ENCODE results near the gene CT47B1. TPM values are rescaled to one million over a fixed set of nuclear protein-coding genes. Genes with fewer than 3 reads are reported as not detected.

CT47B1 gene
- total RNA-seq (2022; extraction: Qiagen RNA extraction; ENCODE audit: low read depth): not detected in 5 replicates

DNA sequence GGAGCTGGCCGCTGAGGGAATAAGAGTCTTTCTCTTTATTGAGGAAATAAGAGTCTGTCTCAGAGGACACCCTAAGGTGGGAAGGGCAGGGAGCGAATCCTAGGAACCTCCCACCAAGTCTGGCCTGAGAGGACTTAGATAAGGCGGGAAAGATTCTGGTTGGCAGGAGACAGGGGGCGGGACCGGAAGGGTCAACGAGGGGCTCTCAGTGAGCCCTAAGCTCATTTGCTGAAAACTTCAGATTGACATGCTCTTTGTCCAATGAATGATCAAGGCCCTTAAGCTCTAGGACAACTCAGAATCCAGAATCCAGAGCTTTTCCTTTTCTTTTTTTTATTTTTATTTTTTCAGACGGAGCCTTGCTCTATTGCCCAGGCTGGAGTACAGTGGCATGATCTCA, at the start of gene CT47B1:
TSS of gene CT47B1 (minus strand) at position 101 of the 400 bp plus-strand sequence. CDS start 196 bp downstream, outside the sequence.

Other genes starting within 250 kb of the CT47B1 start
- gene C1GALT1C1, start 245.8 kb downstream of the CT47B1 start, total RNA-seq (2022; extraction: Qiagen RNA extraction; ENCODE audit: low read depth): 27.1 to 45.3 TPM (median 34.9 TPM) in 5 replicates
- not detected in 5 replicates for gene CT47A11, start 61.3 kb upstream of the CT47B1 start, total RNA-seq (2022; extraction: Qiagen RNA extraction; ENCODE audit: low read depth)
- not detected in 5 replicates for gene CT47A10, start 66.2 kb upstream of the CT47B1 start, total RNA-seq (2022; extraction: Qiagen RNA extraction; ENCODE audit: low read depth)
- not detected in 5 replicates for gene CT47A9, start 71.0 kb upstream of the CT47B1 start, total RNA-seq (2022; extraction: Qiagen RNA extraction; ENCODE audit: low read depth)
- gene CT47A8, start 75.9 kb upstream of the CT47B1 start, total RNA-seq (2022; extraction: Qiagen RNA extraction; ENCODE audit: low read depth): not detected in 5 replicates
- gene CT47A7, start 80.7 kb upstream of the CT47B1 start, total RNA-seq (2022; extraction: Qiagen RNA extraction; ENCODE audit: low read depth): not detected in 5 replicates
- not detected in 5 replicates for gene CT47A6, start 85.6 kb upstream of the CT47B1 start, total RNA-seq (2022; extraction: Qiagen RNA extraction; ENCODE audit: low read depth)
- not detected in 5 replicates for gene CT47A5, start 90.5 kb upstream of the CT47B1 start, total RNA-seq (2022; extraction: Qiagen RNA extraction; ENCODE audit: low read depth)
- not detected in 5 replicates for gene CT47A4, start 95.3 kb upstream of the CT47B1 start, total RNA-seq (2022; extraction: Qiagen RNA extraction; ENCODE audit: low read depth)
- gene CT47A3, start 100.2 kb upstream of the CT47B1 start, total RNA-seq (2022; extraction: Qiagen RNA extraction; ENCODE audit: low read depth): not detected in 5 replicates
- gene CT47A2, start 105.1 kb upstream of the CT47B1 start, total RNA-seq (2022; extraction: Qiagen RNA extraction; ENCODE audit: low read depth): not detected in 5 replicates
- gene CT47A1, start 109.9 kb upstream of the CT47B1 start, total RNA-seq (2022; extraction: Qiagen RNA extraction; ENCODE audit: low read depth): not detected in 5 replicates
- 2.4 to 3.3 TPM (median 2.9 TPM) in 5 replicates for gene GLUD2, start 171.7 kb upstream of the CT47B1 start, total RNA-seq (2022; extraction: Qiagen RNA extraction; ENCODE audit: low read depth)

Measured in A549 treated with ZK216348 at 1 μM for 4 hours (cell line).